ENCODE data around the gene CAPNS1. TPM values are rescaled to one million over a fixed set of nuclear protein-coding genes. Genes with fewer than 3 reads are reported as not detected.
A peak's percentile ranks its signal among the peaks of the same experiment; 100 is the strongest.
"Not testable (repeated sequence)": the region's sequence is repeated elsewhere in the genome, so short reads cannot be mapped to it uniquely, and the experiment has no call there.

The CAPNS1 gene
- total and polyA plus RNA-seq, 8 donors: 479 to 720 (median 589) TPM

- no peak for TF ChIP-seq CTCF (IDR thresholded peaks at IDR 0.05)
- intact Hi-C loops (cut with DNase I): no loop called here
- no peak for DNase-seq
- no peak overlapping the region for H3K27ac ChIP-seq
- peak; percentile 22 for ATAC-seq
- H3K4me1 ChIP-seq: no peaks in the 10 kb centered on the region
- H3K4me3 ChIP-seq: no peak overlapping the region
- H3K9me3 ChIP-seq: no peaks in the 10 kb centered on the region
- H3K27me3 ChIP-seq: no peaks in the 10 kb centered on the region
- H3K36me3 ChIP-seq: peaks cover 0 to 18% of the 10 kb centered on the region in 2 donors
Observed at GRCh38 chr19:36182612-36183244, 42.9 kb downstream of the CAPNS1 start.

- H3K4me1 ChIP-seq: no peaks in the 10 kb centered on the region
Observed at GRCh38 chr19:36183245-36183628, 43.4 kb downstream of the CAPNS1 start.

GRCh38 chr19:36186722-36187121 is 46.9 kb downstream of the CAPNS1 start:
- H3K4me1 ChIP-seq; H3K27ac ChIP-seq; ATAC-seq; H3K4me3 ChIP-seq; intact Hi-C loops (cut with DNase I); H3K9me3 ChIP-seq; H3K27me3 ChIP-seq; DNase-seq: not testable (repeated sequence)
- H3K36me3 ChIP-seq: peaks cover 0 to 17% of the 10 kb centered on the region in 2 donors

More at GRCh38 chr19:36183245-36183628, 43.4 kb downstream of the CAPNS1 start:
- TF ChIP-seq CTCF (IDR thresholded peaks at IDR 0.05): no peak
- H3K27ac ChIP-seq: no peak overlapping the region
- H3K27me3 ChIP-seq: no peaks in the 10 kb centered on the region
- H3K4me3 ChIP-seq: no peak overlapping the region
- H3K9me3 ChIP-seq: no peaks in the 10 kb centered on the region
- H3K36me3 ChIP-seq: peaks cover 0 to 18% of the 10 kb centered on the region in 2 donors
- DNase-seq (no peak), ATAC-seq (no peak)
- intact Hi-C loops (cut with DNase I): no loop called here

- peaks cover 0 to 32% of the 10 kb centered on the region in 2 donors for H3K36me3 ChIP-seq
- no peaks in the 10 kb centered on the region for H3K4me1 ChIP-seq
- no peak overlapping the region for H3K27ac ChIP-seq
- no peaks in the 10 kb centered on the region for H3K27me3 ChIP-seq
- DNase-seq: no peak
- intact Hi-C loops (cut with DNase I): no loop called here
- H3K4me3 ChIP-seq: no peak overlapping the region
- no peak for ATAC-seq
- no peaks in the 10 kb centered on the region for H3K9me3 ChIP-seq
- TF ChIP-seq CTCF (IDR thresholded peaks at IDR 0.05): no peak
Observed at GRCh38 chr19:36196249-36196648, 56.4 kb downstream of the CAPNS1 start.

GRCh38 chr19:36198119-36198518 is 58.3 kb downstream of the CAPNS1 start:
- DNase-seq: no peak
- intact Hi-C loops (cut with DNase I): no loop called here

More at GRCh38 chr19:36198119-36198518, 58.3 kb downstream of the CAPNS1 start:
- Histone ChIP-seq H3K27me3 (no peaks in the 10 kb centered on the region), H3K36me3 (peaks cover 0 to 29% of the 10 kb centered on the region in 2 donors), H3K4me1 (no peaks in the 10 kb centered on the region), H3K27ac (no peak overlapping the region), H3K4me3 (no peak overlapping the region), H3K9me3 (no peaks in the 10 kb centered on the region)
- no peak for TF ChIP-seq CTCF (IDR thresholded peaks at IDR 0.05)
- ATAC-seq: no peak

Other genes starting within 250 kb of the CAPNS1 start
- 10 to 100 TPM; 11.8 to 19.1 TPM for gene NFKBID, start 239.5 kb upstream of the CAPNS1 start, total RNA-seq
- gene NFKBID, start 239.5 kb upstream of the CAPNS1 start, polyA plus RNA-seq (ENCODE audit: insufficient read length in 6 of 6): 1 to 10 TPM; 3.7 to 9.5 (median 7.2) TPM
- gene HCST, start 237.5 kb upstream of the CAPNS1 start, total RNA-seq: 10 to 100 TPM; 24.7 to 26.0 TPM
- gene HCST, start 237.5 kb upstream of the CAPNS1 start, polyA plus RNA-seq (ENCODE audit: insufficient read length in 6 of 6): 1 to 10 TPM; 3.6 to 5.9 (median 4.4) TPM
- gene TYROBP, start 231.8 kb upstream of the CAPNS1 start, total RNA-seq: 100 to 1,000 TPM; 205 to 407 TPM
- 10 to 100 TPM; 12.3 to 15.7 (median 13.3) TPM for gene TYROBP, start 231.8 kb upstream of the CAPNS1 start, polyA plus RNA-seq (ENCODE audit: insufficient read length in 6 of 6)
- gene LRFN3, start 203.7 kb upstream of the CAPNS1 start, total RNA-seq: 10 to 100 TPM; 12.2 to 14.8 TPM
- gene LRFN3, start 203.7 kb upstream of the CAPNS1 start, polyA plus RNA-seq (ENCODE audit: insufficient read length in 6 of 6): 10 to 100 TPM in 3 of 6 donors, 1 to 10 TPM in 3; 8.0 to 13.6 (median 11.1) TPM
- 10 to 100 TPM; 14.0 to 16.5 TPM for gene SDHAF1, start 144.9 kb upstream of the CAPNS1 start, total RNA-seq
- gene SDHAF1, start 144.9 kb upstream of the CAPNS1 start, polyA plus RNA-seq (ENCODE audit: insufficient read length in 6 of 6): 10 to 100 TPM in 5 of 6 donors, 1 to 10 TPM in 1; 9.4 to 13.3 (median 10.9) TPM
- gene SYNE4, start 131.3 kb upstream of the CAPNS1 start, total RNA-seq: 10 to 100 TPM; 11.2 to 13.1 TPM
- gene SYNE4, start 131.3 kb upstream of the CAPNS1 start, polyA plus RNA-seq (ENCODE audit: insufficient read length in 6 of 6): 10 to 100 TPM in 1 of 6 donors, 1 to 10 TPM in 5; 6.8 to 10.4 (median 8.2) TPM
- 10 to 100 TPM; 19.3 to 22.7 TPM for gene ALKBH6, start 125.9 kb upstream of the CAPNS1 start, total RNA-seq
- 10 to 100 TPM; 16.8 to 21.0 (median 19.2) TPM for gene ALKBH6, start 125.9 kb upstream of the CAPNS1 start, polyA plus RNA-seq (ENCODE audit: insufficient read length in 6 of 6)
- gene CLIP3, start 107.2 kb upstream of the CAPNS1 start, total RNA-seq: 10 to 100 TPM in 1 of 2 donors, 1 to 10 TPM in 1; 5.8 to 16.6 TPM
- gene CLIP3, start 107.2 kb upstream of the CAPNS1 start, polyA plus RNA-seq (ENCODE audit: insufficient read length in 6 of 6): 10 to 100 TPM; 22.4 to 33.0 (median 31.5) TPM
- 1 to 10 TPM; 7.1 to 7.2 TPM for gene THAP8, start 85.8 kb upstream of the CAPNS1 start, total RNA-seq
- 1 to 10 TPM; 5.7 to 8.4 (median 6.9) TPM for gene THAP8, start 85.8 kb upstream of the CAPNS1 start, polyA plus RNA-seq (ENCODE audit: insufficient read length in 6 of 6)
- 1 to 10 TPM; 3.7 to 4.3 TPM for gene WDR62, start 85.2 kb upstream of the CAPNS1 start, total RNA-seq
- 1 to 10 TPM; 4.0 to 6.7 (median 4.5) TPM for gene WDR62, start 85.2 kb upstream of the CAPNS1 start, polyA plus RNA-seq (ENCODE audit: insufficient read length in 6 of 6)
- gene OVOL3, start 28.9 kb upstream of the CAPNS1 start, total RNA-seq: not detected
- under 1 TPM in 2 of 6 donors, not detected in 4; 0.27 to 0.34 TPM for gene OVOL3, start 28.9 kb upstream of the CAPNS1 start, polyA plus RNA-seq (ENCODE audit: insufficient read length in 6 of 6)
- gene POLR2I, start 25.2 kb upstream of the CAPNS1 start, total RNA-seq: 10 to 100 TPM; 43.7 to 51.7 TPM
- 10 to 100 TPM; 35.8 to 52.4 (median 45.7) TPM for gene POLR2I, start 25.2 kb upstream of the CAPNS1 start, polyA plus RNA-seq (ENCODE audit: insufficient read length in 6 of 6)
- gene TBCB, start 24.6 kb upstream of the CAPNS1 start, total RNA-seq: 100 to 1,000 TPM; 116 to 130 TPM
- gene TBCB, start 24.6 kb upstream of the CAPNS1 start, polyA plus RNA-seq (ENCODE audit: insufficient read length in 6 of 6): 100 to 1,000 TPM in 4 of 6 donors, 10 to 100 TPM in 2; 90.2 to 122 (median 111) TPM
- 10 to 100 TPM; 47.1 to 64.9 TPM for gene COX7A1, start 12.4 kb downstream of the CAPNS1 start, total RNA-seq
- gene COX7A1, start 12.4 kb downstream of the CAPNS1 start, polyA plus RNA-seq (ENCODE audit: insufficient read length in 6 of 6): 10 to 100 TPM; 29.4 to 47.3 (median 35.1) TPM
- 1 to 10 TPM; 3.2 to 3.5 TPM for gene ZNF565, start 74.6 kb downstream of the CAPNS1 start, total RNA-seq
- gene ZNF565, start 74.6 kb downstream of the CAPNS1 start, polyA plus RNA-seq (ENCODE audit: insufficient read length in 6 of 6): 1 to 10 TPM; 7.1 to 8.3 (median 7.8) TPM
- 10 to 100 TPM; 42.8 to 47.7 TPM for gene ZNF146, start 75.0 kb downstream of the CAPNS1 start, total RNA-seq
- 100 to 1,000 TPM; 112 to 140 (median 121) TPM for gene ZNF146, start 75.0 kb downstream of the CAPNS1 start, polyA plus RNA-seq (ENCODE audit: insufficient read length in 6 of 6)
- gene ZFP14, start 239.1 kb downstream of the CAPNS1 start, total RNA-seq: 1 to 10 TPM; 3.8 to 4.5 TPM
- 10 to 100 TPM; 11.5 to 16.1 (median 14.5) TPM for gene ZFP14, start 239.1 kb downstream of the CAPNS1 start, polyA plus RNA-seq (ENCODE audit: insufficient read length in 6 of 6)

Measured in left lung (tissue), 10 donors.